Stomach (tissue), 4 donors: ENCODE measurements around the gene UPK3A.

Experiments
- CTCF ChIP-seq, 7 experiments: fragments of 450-650 bp in 4 of 7; fragments of 200-600 bp in 3 of 7; sonication (generic) in 3 of 7; IDR thresholded peaks; one replicate each; pipeline ENCODE4 v1.5.1; 2016 to 2019; ENCODE audit warnings: antibody characterized with exemption in 7 of 7, control low read depth in 2 of 7, mild to moderate bottlenecking in 1 of 7
- POLR2A ChIP-seq, 4 donors: fragments of 450-650 bp; IDR thresholded peaks; one replicate each; pipeline ENCODE4 v1.6.1; 2016; ENCODE audit warnings: antibody characterized with exemption in 4 of 4, control low read depth in 2 of 4, mild to moderate bottlenecking in 1 of 4, moderate library complexity in 1 of 4
- POLR2AphosphoS5 ChIP-seq, 3 donors: sonication (generic); formaldehyde crosslinking; IDR thresholded peaks; one replicate each; pipeline ENCODE4 v1.6.1; 2016; ENCODE audit warnings: antibody characterized with exemption in 3 of 3

- TF ChIP-seq CTCF (IDR thresholded peaks at IDR 0.05), result no peak
- TF ChIP-seq POLR2AphosphoS5 (IDR thresholded peaks at IDR 0.05), result no peak
- TF ChIP-seq POLR2A (IDR thresholded peaks at IDR 0.05), result no peak
Measured at GRCh38 chr22:45314054-45314721, 29.4 kb downstream of the UPK3A start.
